Right hindlimb (tissue), 1 donor: ENCODE data around the gene AGPAT3.
"Not testable (repeated sequence)": the region's sequence is repeated elsewhere in the genome, so short reads cannot be mapped to it uniquely, and the experiment has no call there.

Source experiments
- DNase-seq: peaks from one replicate; pipeline ENCODE4 v3.0.0-alpha.2; 2018

AGPAT3 gene

DNA sequence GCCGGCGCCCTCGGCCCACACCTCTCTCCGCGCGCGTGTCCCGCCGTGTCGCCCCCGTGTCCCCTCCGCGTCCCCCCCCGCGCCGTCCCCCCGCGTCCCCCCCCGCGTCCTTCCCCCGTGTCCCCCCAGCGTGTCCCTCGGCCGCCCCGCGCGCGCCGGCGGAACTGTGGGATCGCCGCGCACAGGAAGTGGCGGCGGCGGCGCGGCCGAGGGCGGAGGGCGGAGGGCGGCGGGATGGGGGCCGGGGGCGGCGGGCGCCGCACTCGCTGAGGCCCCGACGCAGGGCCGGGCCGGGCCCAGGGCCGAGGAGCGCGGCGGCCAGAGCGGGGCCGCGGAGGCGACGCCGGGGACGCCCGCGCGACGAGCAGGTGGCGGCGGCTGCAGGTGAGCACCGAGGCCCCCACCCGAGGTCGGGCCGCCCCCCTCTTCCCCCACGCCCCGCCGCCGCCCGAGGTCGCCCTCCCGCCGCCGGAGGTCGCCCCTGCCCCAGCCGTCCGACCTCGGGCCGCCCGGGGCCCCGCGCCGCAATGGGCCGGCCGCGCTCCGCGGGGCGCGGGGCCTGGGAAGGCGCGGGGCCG lies at the start of gene AGPAT3:
AGPAT3 (plus strand) TSS at position 262 of the 578 bp plus-strand sequence. CDS start 94,459 bp downstream, outside the sequence.
- DNase-seq = no peak

DNA sequence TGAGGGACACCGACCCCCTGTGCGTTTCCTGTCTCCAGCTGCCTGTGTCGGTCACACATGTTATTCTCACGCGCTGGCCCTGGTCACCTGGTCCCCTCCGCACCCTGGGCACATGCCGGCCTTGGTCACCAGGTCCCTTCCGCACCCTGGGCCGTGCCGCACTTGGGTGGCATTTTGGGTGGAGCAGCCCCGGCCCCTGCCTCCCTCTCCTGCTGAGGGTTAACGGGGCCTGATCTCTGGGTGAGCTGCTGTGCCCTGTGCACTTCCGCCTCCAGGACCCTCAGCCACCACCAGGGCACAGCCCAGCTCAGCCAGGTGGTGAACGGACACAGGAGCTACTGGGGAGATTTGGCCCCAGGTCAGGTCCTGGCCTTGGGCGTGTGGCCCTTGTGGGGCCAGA lies 49.0 kb upstream of the AGPAT3 start:
- DNase-seq = no peak

- no peak for DNase-seq
Observed at GRCh38 chr21:43816611-43817071, 48.4 kb upstream of the AGPAT3 start.

- peak; percentile 18 for DNase-seq
Observed at GRCh38 chr21:43817157-43818086, 47.6 kb upstream of the AGPAT3 start.

DNA sequence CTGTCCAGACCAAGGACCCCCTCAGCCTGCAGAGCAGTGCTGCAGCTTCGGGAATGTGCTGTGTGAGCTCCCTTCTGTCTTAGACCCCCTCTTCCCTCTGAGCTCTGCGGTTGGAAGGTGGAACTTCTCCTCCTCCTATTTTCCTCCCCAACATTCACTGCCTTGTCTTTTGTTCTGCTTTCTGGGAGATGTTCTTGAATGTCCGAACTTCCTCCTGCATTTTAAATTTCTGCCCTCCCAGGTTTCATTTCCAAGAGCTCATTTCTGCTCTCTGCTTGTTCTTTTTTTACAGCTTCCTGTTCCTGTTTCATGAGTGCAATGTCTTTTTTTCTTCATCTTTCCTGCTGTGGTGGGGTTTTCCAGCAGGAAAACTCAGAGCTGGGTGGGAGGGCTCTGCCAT lies 46.3 kb upstream of the AGPAT3 start:
- no peak for DNase-seq

DNA sequence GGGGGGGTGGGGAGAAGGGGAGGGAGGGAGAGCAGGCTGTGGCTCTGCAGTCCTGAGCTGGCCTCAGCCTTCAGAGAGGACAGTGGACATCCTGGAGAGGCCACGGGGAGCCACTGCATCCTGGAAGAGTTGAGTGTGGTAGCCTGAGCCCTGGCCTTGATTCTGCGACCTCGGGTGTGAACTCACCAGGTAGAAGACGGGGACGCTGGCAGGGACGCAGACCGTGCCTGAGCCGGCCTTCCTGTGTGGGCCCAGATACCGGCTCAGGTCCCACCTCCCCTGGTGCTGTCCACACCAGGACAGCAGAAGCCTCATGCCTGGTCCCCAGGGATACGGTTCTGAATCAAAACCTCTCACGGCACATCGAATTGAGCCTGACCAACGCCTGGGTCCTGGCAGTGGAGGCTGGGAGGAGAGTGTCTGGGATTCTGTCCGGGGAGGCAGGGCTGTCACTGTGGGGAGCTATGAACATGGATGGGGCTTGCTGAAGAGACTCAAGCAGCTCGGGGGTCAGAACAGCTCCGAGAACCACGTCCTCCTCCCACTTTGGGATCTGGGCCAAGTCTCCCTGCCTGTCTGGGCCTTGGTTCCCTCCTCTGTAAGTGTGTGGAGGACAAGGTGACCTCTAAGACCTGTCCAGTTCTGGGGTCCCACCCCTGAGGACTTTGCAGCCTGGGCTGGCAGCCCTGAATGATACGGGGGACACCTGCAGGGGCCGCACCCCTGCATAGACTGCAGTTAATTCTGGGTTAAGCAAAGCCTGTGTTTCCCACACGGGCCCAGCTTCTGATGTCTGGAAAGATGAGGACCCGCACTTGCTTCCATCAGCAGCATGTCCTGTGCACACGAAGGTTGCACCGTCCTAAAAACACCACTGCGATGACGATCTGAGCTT lies 45.3 kb upstream of the AGPAT3 start:
- DNase-seq = no peak

GRCh38 chr21:43820466-43820865 lies 44.6 kb upstream of the AGPAT3 start:
- DNase-seq = no peak

DNA sequence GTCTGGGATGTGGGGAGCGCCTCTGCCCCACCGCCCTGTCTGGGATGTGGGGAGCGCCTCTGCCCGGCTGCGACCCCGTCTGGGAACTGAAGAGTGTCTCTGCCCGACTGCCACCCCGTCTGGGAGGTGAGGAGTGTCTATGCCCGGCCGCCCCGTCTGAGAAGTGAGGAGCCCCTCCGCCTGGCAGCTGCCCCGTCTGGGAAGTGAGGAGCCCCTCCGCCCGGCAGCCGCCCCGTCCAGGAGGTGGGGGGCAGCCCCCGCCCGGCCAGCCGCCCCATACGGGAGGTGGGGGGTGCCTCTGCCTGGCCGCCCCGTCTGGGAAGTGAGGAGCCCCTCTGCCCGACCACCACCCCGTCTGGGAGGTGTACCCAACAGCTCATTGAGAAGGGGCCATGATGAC lies 42.9 kb upstream of the AGPAT3 start:
- DNase-seq = not testable (repeated sequence)

DNA sequence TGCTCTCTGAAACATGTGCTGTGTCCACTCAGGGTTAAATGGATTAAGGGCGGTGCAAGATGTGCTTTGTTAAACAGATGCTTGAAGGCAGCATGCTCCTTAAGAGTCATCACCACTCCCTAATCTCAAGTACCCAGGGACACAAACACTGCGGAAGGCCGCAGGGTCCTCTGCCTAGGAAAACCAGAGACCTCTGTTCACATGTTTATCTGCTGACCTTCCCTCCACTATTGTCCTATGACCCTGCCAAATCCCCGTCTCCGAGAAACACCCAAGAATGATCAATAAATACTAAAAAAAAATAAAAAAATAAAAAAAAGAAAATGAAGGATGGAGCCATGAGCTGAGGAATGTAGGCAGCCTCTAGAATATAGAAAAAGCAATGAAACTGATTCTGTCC lies 42.3 kb upstream of the AGPAT3 start:
- not testable (repeated sequence) for DNase-seq

GRCh38 chr21:43824333-43825241 lies 40.4 kb upstream of the AGPAT3 start:
- DNase-seq = no peak

DNA sequence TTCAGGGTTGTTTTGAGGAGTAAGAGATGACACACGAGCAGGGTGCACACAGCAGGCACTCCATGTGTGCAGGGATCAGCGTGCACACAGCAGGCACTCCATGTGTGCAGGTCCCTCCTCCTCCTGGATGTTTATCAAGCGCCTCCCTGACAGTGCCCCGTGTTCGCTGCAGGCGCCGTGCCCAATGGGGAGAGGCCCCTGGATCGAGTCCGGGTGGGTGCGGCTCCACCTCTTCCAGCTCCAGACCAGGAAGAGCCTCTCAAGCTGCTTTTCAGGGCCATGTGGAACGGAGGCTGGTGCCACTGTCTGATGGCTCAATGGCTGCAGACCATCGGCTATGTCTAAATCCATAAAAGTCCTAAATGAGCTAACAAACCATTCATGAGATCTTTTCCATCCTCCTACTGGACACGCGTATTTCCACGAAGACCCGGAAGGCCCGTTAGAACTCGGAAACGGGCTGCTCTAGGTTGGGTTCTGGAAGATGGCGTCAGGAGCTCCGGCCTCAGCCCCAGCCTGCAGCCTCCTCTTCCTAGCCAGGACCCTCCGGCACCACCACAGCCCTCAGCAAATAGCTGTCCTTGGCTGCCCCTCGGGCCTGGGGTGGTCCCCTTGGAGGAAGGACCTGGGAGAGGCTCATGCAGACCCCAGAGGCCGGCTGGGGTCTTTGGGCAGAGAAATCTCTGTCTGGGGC lies 39.6 kb upstream of the AGPAT3 start:
- DNase-seq = no peak

DNA sequence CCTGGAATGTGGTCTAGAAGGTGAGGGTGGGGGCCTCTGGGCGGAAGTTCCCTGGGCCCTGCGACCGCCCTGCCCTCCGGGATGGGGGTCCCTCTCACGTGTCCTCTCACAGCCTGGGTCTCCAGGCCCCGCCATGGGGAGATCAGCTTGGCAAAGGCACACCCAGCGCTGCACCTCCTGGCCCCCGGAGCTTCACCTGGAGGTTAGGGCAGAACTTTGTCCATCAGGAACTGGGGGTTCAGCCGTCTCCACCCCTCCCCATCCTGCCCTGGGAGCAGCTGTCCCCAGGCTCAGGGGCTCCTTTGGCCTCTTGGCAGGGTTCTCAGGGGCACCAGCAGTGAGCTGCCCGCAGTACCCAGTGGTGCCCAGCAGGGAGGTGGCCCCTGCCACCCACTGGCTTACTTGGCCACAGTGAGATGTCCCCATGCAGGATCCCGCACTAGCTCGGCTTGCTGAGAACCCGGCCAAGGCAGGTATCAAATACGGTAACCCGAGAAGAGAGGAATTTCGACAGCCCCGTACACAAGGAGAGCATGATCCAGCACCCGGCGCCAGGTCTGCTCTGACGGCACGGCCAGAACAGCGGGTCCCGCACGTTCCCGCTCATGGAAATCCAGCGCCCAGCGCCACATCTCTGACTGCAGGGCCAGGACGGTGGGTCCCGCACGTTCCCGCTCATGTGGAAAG lies 38.9 kb upstream of the AGPAT3 start:
- DNase-seq = no peak

DNA sequence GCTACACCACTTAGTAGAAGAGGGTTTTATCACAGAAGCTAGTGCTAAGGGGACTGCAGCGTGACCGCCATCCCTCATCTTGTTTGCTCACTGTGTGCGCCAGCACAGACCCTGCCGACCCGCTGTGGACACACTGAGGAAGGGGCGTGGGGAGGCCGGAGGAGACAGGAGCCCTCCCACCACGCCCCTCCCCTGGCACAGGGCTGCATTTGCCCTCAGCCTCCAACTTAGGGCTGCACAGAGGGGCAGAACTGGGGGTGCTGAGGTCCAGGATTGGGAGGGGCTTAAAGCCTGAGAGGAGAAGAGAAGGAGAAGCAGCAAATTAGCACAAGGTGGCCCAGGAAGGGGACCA lies 38.4 kb upstream of the AGPAT3 start:
- DNase-seq = no peak

- DNase-seq = peak; percentile 66
Observed at GRCh38 chr21:43827015-43827611, 37.9 kb upstream of the AGPAT3 start.

GRCh38 chr21:43829161-43829560 lies 35.9 kb upstream of the AGPAT3 start:
- no peak for DNase-seq

DNA sequence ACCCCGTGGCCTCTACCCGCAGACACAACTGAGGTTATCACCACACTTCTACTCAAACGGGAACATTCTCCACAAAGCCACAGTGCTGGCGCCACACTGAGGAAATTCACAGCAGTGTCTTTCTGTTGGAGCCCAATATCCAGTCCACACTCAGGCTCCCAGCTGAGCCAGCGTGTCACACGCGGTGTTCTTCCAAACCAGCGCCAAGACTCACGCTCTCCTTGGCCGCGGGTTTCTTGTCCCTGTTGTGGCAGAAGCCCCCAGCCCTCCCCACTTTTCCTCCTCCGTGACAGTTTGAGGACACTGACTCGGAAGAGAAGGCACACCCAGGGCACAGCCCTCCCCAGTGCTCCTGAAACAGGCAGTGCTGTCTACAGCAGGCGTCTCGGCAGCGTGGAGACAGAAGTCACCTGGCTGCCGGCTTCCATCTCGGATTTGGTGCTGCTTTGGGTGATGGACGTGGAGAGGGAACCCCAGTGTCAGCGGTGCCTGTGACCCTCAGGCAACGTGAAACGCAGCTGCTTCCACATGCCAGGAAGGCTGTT lies 35.4 kb upstream of the AGPAT3 start:
- no peak for DNase-seq

DNA sequence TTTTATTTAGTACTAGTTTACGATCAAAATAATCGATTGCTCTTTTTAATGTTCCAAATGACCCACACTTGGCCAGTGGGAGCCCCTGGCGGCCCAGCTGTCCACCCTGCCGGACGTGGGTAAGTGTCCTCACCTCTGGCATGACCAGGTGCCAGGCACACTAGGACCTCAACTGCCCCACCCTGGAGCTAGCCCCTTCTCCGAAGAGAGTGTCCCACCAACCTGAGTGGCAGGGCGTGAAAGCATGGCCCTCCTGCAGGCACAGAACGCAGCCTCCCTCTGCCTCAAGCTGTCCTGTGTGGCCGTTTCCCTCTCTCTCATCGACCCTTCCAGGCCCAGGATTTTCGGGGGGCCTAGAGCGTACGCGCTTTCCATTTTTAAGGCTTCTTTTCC lies 32.9 kb upstream of the AGPAT3 start:
- no peak for DNase-seq

- DNase-seq = no peak
Observed at GRCh38 chr21:43832648-43833047, 32.4 kb upstream of the AGPAT3 start.

- no peak for DNase-seq
Observed at GRCh38 chr21:43834146-43834905, 30.7 kb upstream of the AGPAT3 start.
